Aorta (tissue), 5 donors: ENCODE data around the gene ACIN1. TPM values are rescaled to one million over a fixed set of nuclear protein-coding genes. Genes with fewer than 3 reads are reported as not detected.

Experiments
- ATAC-seq: fragments of 200-7000 bp; cut with Tn5 transposase; one replicate; pipeline ENCODE4 v1.9.1; 2022; ENCODE audit warnings: moderate library complexity; ENCODE audit not compliant: low FRiP score
- DNase-seq, 2 donors: peaks; one replicate each; pipeline ENCODE4 v3.0.0-alpha.2; 2020
- H3K27ac ChIP-seq, 2 donors: one replicate each; pipeline ENCODE4 v1.5.1; 2013; ENCODE audit warnings: low read length in 2 of 2, mild to moderate bottlenecking in 2 of 2, moderate library complexity in 2 of 2, control low read depth in 1 of 2, inconsistent platforms in 1 of 2, low read depth in 1 of 2
- H3K27me3 ChIP-seq, 2 donors: one replicate each; pipeline ENCODE4 v1.6.1; 2013; ENCODE audit warnings: control low read depth in 1 of 2, low read length in 1 of 2, mild to moderate bottlenecking in 1 of 2, moderate library complexity in 1 of 2; ENCODE audit not compliant: insufficient read depth in 2 of 2, control insufficient read depth in 1 of 2
- H3K36me3 ChIP-seq, 2 donors: one replicate each; pipeline ENCODE4 v1.6.1; 2013; ENCODE audit warnings: control low read depth in 1 of 2, low read length in 1 of 2, mild to moderate bottlenecking in 1 of 2; ENCODE audit not compliant: insufficient read depth in 2 of 2, control insufficient read depth in 1 of 2
- H3K4me1 ChIP-seq, 2 donors: one replicate each; pipeline ENCODE4 v1.6.1; 2013; ENCODE audit warnings: low read length in 2 of 2, control low read depth in 1 of 2, mild to moderate bottlenecking in 1 of 2, moderate library complexity in 1 of 2; ENCODE audit not compliant: insufficient read depth in 2 of 2, control insufficient read depth in 1 of 2
- H3K4me3 ChIP-seq, 2 donors: one replicate each; pipeline ENCODE4 v1.5.1; 2013; ENCODE audit warnings: low read length in 2 of 2, control low read depth in 1 of 2, mild to moderate bottlenecking in 1 of 2
- H3K9me3 ChIP-seq: one replicate; pipeline ENCODE4 v1.6.1; 2013; ENCODE audit warnings: mild to moderate bottlenecking, low read length; ENCODE audit not compliant: control insufficient read depth
- WGBS, 2 donors: extraction: QIAGEN DNeasy Blood & Tissue Kit; methylation state at CpG; one replicate each; pipeline ENCODE4 v1.1.7; 2013; 5-methylcytosine and 5-hydroxymethylcytosine counted together
- intact Hi-C, 2 donors: fragments of 100-400 bp; cut with DNase I; formaldehyde crosslinking; loops; one replicate each; pipeline versions ENCODE4 v1.14.2 to v1.15.0; 2022
- polyA plus RNA-seq, 2 donors: library from polyadenylated mRNA; stranded (reverse); fragments of 200-250 nt; gene quantifications; one replicate each; pipeline ENCODE4 v1.2.3, GENCODE V29; 2013
- total RNA-seq, 2 donors: library from RNA; stranded (reverse); fragmentation: NEBNext Ultra II Directional; extraction: Animal tissue kit (Norgen Biotek cat#: 25700); gene quantifications; one replicate each; pipeline ENCODE4 v1.2.1, GENCODE V29; 2021
- donor health status: healthy with polysubstance abuse.
- donor health status: Bipolar disorder and iron deficiency.
- donor health status: DM: no; HTN: no; CAD: no.
- donor health status: DM: no; HTN: no; CAD: no.
- donor health status: DM: yes; HTN: yes; CAD: no.

The ACIN1 gene
- total and polyA plus RNA-seq, 4 donors: 34.1 to 183 (median 140) TPM

- Histone ChIP-seq H3K27me3 (no peaks in the 10 kb centered on the region), H3K4me1 (peaks cover 0 to 3% of the 10 kb centered on the region in 2 donors), H3K36me3 (peaks cover 6 to 15% of the 10 kb centered on the region in 2 donors), H3K4me3 (no peak overlapping the region), H3K27ac (no peak overlapping the region), H3K9me3 (no peaks in the 10 kb centered on the region)
- DNase-seq (no peak), ATAC-seq (no peak)
- intact Hi-C loops: no loop called here
- WGBS, 2 donors: 88 to 90% methylated on average over 5 of the region's 5 CpGs
Measured at GRCh38 chr14:23063601-23064000, 31.3 kb downstream of the ACIN1 start.

DNA sequence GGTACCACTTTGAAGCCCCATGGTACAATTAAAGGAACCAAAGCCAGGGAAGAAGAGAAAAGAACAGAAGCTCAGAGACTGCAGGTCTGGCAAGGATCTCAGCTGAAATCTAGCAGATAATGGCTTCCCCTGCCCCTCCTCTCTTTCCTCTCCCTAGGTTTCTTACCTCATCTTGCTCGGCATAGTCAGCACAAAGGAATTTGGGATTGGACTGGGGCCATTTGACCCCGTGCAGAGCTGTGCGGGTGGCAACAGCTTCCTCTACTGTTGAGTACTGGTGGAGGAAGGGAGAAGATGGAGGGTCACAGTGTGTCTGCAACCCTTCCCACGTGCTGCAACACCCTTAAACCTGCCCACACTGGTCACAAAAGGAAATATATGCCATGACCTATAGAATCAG, 32.9 kb downstream of the ACIN1 start:
- H3K9me3 ChIP-seq: no peaks in the 10 kb centered on the region
- ATAC-seq (no peak), DNase-seq (peak; percentile 80 to 86)
- peak overlapping the region in 1 of 2 donors; percentile 25 for H3K27ac ChIP-seq
- peaks cover 3 to 10% of the 10 kb centered on the region in 2 donors for H3K36me3 ChIP-seq
- no peak overlapping the region for H3K4me3 ChIP-seq
- WGBS, 2 donors: 3 to 7% methylated on average over 4 of the region's 4 CpGs
- peaks cover 0 to 3% of the 10 kb centered on the region in 2 donors for H3K4me1 ChIP-seq
- no peaks in the 10 kb centered on the region for H3K27me3 ChIP-seq
- intact Hi-C loops: no loop called here

DNA sequence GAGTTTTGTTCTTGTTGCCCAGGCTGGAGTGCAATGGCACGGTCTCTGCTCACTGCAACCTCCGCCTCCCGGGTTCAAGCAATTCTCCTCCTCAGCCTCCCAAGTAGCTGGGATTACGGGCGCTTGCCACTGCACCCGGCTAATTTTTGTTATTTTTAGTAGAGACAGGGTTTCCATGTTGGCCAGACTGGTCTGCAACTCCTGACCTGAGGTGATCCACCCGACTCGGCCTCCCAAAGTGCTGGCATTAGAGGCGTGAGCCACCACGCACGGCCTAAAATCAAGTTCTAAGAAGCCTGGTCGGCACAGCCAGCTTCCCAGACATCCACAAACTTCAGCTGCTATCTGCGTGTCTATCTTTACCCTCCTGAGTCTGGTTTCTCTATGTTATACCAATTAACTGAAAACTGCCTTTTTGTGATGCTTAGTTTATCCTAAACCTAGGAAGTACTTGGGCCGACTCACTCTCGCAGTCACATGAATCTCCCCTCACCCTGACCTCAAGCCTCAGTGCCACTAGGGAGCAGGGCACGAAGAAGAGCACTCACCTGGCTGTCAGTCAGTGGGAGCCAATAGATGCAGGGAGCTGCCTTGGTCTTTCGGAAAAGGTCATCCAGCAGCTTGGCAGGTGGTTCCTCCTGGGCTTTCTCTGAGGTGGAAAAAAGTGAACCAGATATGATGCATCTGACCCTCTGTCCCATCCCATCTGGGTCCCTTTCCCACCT, 34.2 kb downstream of the ACIN1 start:
- DNase-seq: no peak
- Histone ChIP-seq H3K27me3 (no peaks in the 10 kb centered on the region), H3K36me3 (peaks cover 3 to 10% of the 10 kb centered on the region in 2 donors), H3K4me3 (no peak overlapping the region), H3K4me1 (peaks cover 0 to 3% of the 10 kb centered on the region in 2 donors), H3K27ac (no peak overlapping the region), H3K9me3 (no peaks in the 10 kb centered on the region)
- no peak for ATAC-seq
- intact Hi-C loops: no loop called here
- 87 to 89% methylated on average over 17 of the region's 17 CpGs for WGBS, 2 donors

- intact Hi-C loops: loop anchor here (1.0 to 10.0 kb wide), 3 partner anchors 72 to 504 kb away; no protein-coding TSS in a partner anchor
- no peak overlapping the region for H3K4me3 ChIP-seq
- no peaks in the 10 kb centered on the region for H3K27me3 ChIP-seq
- no peak overlapping the region for H3K27ac ChIP-seq
- peaks cover 3 to 10% of the 10 kb centered on the region in 2 donors for H3K36me3 ChIP-seq
- no peaks in the 10 kb centered on the region for H3K9me3 ChIP-seq
- no peak for ATAC-seq
- WGBS, 2 donors: 85 to 88% methylated on average over 29 to 32 of the region's 32 CpGs
- peaks cover 0 to 3% of the 10 kb centered on the region in 2 donors for H3K4me1 ChIP-seq
- DNase-seq: peak in 1 of 2 donors; percentile 76
Measured at GRCh38 chr14:23058654-23059504, 36.1 kb downstream of the ACIN1 start.

GRCh38 chr14:23057757-23058653, 36.9 kb downstream of the ACIN1 start:
- Histone ChIP-seq H3K4me1 (peaks cover 0 to 3% of the 10 kb centered on the region in 2 donors), H3K4me3 (peak overlapping the region; percentile 28 to 49), H3K27me3 (no peaks in the 10 kb centered on the region), H3K9me3 (no peaks in the 10 kb centered on the region), H3K27ac (peak overlapping the region in 1 of 2 donors; percentile 0), H3K36me3 (peaks cover 3 to 8% of the 10 kb centered on the region in 2 donors)
- WGBS, 2 donors: 0 to 1% methylated on average over 51 of the region's 51 CpGs
- intact Hi-C loops: loop anchor here (1.0 to 10.0 kb wide), 3 partner anchors 71 to 503 kb away; no protein-coding TSS in a partner anchor
- peak; percentile 91 to 96 for DNase-seq
- peak; percentile 87 for ATAC-seq

DNA sequence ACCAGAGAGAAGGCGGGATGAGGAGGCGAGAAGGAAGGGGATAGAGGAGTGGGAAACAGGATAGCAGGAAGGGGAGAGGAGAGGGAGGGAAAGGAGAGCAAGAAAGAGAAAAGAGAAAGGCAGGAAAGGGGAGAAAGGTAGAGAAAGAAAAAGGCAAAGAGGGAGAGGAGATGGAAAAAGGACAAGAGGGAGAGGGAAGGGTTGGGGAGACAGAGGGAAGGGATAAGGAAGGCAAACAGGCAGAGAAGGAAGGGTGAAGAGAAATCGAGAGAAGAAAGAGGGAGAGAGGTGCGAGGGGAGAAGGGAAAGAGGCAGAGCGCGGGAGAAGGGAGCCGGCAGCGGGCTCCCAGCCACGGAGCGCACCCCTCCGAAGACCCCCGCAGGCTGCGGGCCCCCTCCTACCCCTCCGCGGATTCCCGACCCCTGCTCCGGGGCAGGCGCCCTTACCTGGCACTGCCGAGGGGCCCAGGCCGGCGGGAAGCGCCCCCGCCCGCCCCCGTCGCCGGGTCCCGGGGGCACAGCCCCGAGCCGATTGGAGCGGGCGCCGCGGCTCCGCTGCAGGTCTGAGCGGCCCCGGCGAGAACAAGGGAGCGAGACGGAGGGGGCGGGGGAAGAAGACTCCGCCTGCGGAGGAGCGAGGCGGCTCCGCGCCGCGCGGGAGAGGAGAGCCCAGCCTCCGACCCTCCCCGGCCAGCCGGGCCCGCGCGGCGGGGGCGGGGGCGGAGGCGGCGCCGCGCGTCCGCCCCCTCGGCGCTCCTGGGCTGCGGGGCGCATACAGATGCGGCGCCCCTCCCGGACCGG, 37.8 kb downstream of the ACIN1 start, which contains the start of gene CDH24:
TSS of gene CDH24 (minus strand) at position 565 of the 801 bp plus-strand sequence. CDS start 1,787 bp downstream, outside the sequence.
- intact Hi-C loops: loop anchor here in 1 of 2 donors (10.0 kb wide), 1 partner anchor 502 kb away; no protein-coding TSS in a partner anchor
- WGBS, 2 donors: 2 to 4% methylated on average over 44 to 73 of the region's 73 CpGs

DNA sequence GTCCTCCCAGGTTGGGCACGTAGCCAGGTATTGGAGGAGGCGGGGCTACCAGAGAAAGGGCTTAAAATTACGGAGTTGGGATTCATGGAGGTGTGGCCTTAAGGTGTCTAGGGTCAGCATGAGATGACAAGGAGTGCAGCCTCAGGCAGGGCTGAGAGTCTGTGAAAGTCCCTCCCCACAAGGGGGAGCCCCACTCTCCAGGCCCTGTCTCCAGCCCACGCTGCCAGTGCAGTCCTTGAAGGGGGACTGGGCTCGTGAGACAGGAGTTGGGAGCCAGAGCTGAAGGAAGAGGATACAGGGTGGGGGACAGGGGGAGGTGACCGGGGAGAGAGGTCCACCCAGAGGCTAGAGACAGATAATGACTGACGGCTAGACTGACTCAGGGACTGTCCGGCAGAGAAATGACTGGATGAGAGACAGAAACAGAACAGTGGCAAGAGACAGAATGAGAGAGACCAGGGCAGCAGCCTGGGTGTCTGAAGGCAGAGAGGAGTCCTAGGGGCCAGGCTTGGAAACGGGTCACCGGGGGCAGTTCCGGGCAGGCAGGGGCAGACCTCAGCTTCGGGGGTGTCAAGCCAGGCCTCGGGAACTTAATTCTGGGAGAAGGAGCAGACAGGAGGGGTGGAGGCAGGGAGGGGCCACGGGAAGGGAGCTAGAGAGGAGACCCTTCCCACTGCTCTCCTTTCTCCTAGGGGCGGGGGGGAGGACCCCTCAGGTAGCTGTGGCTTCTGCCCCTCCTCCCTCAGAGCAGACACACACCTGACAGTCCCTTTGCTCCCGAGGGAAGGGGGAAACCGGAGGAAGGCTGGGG, 38.6 kb downstream of the ACIN1 start:
- ATAC-seq (peak; percentile 61), DNase-seq (peak; percentile 74 to 88)
- no peaks in the 10 kb centered on the region for H3K9me3 ChIP-seq
- no peak overlapping the region for H3K27ac ChIP-seq
- H3K27me3 ChIP-seq: no peaks in the 10 kb centered on the region
- 24 to 29% methylated on average over 16 to 17 of the region's 17 CpGs for WGBS, 2 donors
- H3K36me3 ChIP-seq: peaks cover 0 to 1% of the 10 kb centered on the region in 2 donors
- intact Hi-C loops: loop anchor here in 1 of 2 donors (10.0 kb wide), 1 partner anchor 502 kb away; no protein-coding TSS in a partner anchor
- no peaks in the 10 kb centered on the region for H3K4me1 ChIP-seq
- no peak overlapping the region for H3K4me3 ChIP-seq

More for the DNA sequence above, 37.8 kb downstream of the ACIN1 start, which contains the start of gene CDH24:
- H3K27me3 ChIP-seq: no peaks in the 10 kb centered on the region
- H3K9me3 ChIP-seq: no peaks in the 10 kb centered on the region
- peak within 1 kb of the TSS in 1 of 2 donors; percentile 0 for H3K27ac ChIP-seq
- DNase-seq (peak; percentile 81 to 90), ATAC-seq (peak; percentile 64)
- peaks cover 0 to 2% of the 10 kb centered on the region in 2 donors for H3K36me3 ChIP-seq
- H3K4me3 ChIP-seq: peak within 1 kb of the TSS; percentile 28 to 49
- peaks cover 0 to under 1% of the 10 kb centered on the region in 2 donors for H3K4me1 ChIP-seq
